Right lobe of liver (tissue), 4 donors: Measurements from ENCODE around the gene GRIA2.

Experiments used
- CTCF ChIP-seq, 4 donors: fragments of 200-600 bp in 3 of 4; fragments of 450-650 bp in 1 of 4; IDR thresholded peaks; one replicate each; pipeline versions ENCODE4 v1.5.1 to v1.8.0; 2016 to 2022; ENCODE audit warnings: antibody characterized with exemption in 4 of 4, mild to moderate bottlenecking in 2 of 4
- POLR2A ChIP-seq: fragments of 450-650 bp; IDR thresholded peaks from one replicate; pipeline ENCODE4 v1.6.1; 2017; ENCODE audit warnings: antibody characterized with exemption, mild to moderate bottlenecking
- donor health status: DM: no; HTN: no; CAD: no.
- donor health status: DM: no; HTN: no; CAD: no.
- donor health status: DM: no; HTN: yes; CAD: no.

GRCh38 chr4:157372567-157372966, 152.0 kb downstream of the GRIA2 start:
- TF ChIP-seq POLR2A (no peak), CTCF (IDR thresholded peaks at IDR 0.05) (no peak)
